Activated naive CD8-positive, alpha-beta T cell treated with anti-CD3 and anti-CD28 coated beads, Interleukin-2, amount 50 U/mL, for 16 hours (primary cell): ENCODE results near the gene SEMA3D.

Experiments
- DNase-seq: peaks from one replicate; pipeline ENCODE4 v3.0.0-alpha.2; 2020; ENCODE audit warnings: low read depth, low spot score

The SEMA3D gene

DNA sequence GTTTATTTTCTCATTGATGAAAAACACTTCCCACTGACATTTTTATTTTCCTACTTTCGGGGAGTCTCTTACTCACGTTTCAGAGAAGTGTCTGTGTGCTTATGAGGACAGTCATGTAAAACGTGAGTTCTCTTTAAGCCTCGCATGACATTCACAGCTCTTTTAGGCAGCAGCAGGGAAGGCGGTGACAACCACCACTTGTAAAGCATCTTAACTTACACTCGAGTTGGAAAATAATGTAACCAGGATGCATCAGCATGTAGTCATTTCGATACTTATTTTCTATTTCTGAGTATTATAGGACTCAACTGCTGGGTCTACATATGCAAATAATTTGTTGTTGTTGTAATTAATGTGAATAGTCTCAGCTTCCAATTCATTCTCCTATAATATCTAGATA lies 153.6 kb downstream of the SEMA3D start:
- no peak for DNase-seq

DNA sequence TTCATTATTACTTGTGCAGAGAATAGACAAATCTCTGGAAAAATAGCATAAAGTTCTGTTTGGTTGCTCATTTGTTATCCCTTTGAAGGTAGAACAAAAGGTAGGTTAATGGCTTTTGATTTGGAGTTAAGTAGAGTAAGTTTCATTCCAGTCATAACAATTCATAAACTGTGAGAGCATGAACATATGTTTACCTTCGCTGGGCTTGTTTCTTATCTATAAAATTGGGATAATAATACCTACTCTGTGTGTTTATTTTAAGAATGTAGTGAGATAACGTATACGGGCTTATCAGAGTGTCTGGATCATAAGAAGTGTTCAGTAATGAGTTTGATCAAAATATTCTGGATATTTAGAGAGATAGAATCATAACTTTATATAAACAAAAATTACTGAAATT lies 155.4 kb downstream of the SEMA3D start:
- DNase-seq, result no peak

DNA sequence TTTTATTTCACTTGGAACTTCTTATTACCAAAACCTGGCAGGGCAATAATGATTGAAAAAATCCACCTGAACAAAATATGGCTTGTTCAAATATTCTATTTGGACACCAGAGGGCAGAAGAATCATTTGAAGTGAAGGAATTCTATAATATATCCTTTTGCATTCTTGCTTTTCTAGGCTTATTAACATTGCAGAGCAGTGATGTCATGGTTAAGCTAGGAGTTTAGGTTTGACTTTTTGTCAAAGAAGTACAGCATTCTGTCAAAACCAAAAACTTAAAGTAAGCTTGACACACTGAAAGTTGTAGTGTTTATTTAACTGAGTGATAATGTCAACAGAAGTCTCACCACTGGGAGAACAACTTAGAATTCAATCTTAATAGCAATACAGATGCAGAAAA lies 156.0 kb downstream of the SEMA3D start:
- no peak for DNase-seq

DNA sequence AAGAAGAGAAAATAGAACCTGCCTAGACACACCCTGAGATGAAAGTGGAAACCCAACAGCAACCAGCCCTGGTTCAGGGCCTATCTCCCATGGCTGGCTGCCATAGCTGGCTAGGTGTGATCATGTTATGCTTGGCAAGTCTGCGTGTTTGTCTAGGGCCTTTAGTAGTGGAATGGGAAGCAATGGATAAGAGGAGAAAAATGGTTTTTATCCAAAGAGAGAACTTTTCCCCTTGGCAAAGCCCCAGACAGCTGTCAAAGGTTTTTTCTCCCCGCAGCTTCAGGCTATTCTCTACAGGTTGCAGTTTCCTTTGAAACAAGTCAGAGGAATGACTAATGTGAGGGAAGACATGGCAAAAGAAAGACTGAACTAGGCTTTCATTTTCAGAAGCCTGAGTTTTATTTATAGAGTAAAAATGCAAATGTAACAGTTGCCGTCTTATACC lies 161.5 kb downstream of the SEMA3D start:
- DNase-seq, result no peak

DNA sequence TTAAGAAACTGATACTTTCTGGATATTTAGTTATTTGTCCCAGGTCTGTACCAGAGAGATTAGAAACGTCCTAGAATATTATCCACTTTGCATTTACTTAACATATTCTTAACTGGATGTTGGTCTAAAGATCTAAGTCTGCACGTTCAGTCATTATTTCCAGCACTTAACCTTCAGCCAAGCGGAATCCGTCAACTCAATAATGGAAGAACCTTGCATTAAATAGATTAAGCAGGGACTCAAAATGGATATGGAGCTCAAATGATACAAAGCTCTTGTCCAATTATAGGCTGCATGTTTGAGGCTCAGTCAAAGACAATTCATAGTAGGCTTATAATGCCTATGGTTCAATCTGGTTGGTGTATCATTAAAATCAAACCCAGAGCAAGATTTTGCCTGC lies 162.9 kb downstream of the SEMA3D start:
- DNase-seq, result no peak

GRCh38 chr7:85023066-85023712 lies 163.7 kb downstream of the SEMA3D start:
- no peak for DNase-seq

- DNase-seq, result no peak
Observed at GRCh38 chr7:85022064-85022697, 164.7 kb downstream of the SEMA3D start.

DNA sequence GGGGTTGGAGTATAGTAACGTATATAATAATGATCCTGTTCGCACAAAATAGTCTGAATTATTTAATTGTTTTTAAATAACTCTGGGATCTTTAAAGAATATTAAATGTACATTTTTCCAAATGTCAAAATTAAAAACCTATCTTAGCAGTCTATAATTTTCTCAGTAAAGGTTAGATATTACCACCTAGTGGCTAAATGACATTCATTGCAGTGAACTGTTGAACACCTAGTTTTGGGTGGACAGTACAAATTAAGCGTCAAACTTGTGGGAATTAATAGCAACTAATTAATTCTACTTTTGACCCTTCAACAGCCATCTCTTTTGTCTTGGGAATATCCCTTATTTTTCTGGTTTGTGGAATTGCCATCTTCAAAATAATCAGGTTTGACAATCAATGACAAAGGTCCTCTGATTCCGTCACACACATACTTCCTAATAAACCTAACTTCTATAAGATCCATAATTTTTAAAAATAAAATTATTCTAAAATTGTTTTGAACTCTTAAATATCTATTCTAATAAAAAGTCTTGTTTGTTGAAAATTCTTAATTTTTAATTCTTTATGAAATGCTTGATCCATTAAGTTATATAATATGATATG lies 165.7 kb downstream of the SEMA3D start:
- no peak for DNase-seq

DNA sequence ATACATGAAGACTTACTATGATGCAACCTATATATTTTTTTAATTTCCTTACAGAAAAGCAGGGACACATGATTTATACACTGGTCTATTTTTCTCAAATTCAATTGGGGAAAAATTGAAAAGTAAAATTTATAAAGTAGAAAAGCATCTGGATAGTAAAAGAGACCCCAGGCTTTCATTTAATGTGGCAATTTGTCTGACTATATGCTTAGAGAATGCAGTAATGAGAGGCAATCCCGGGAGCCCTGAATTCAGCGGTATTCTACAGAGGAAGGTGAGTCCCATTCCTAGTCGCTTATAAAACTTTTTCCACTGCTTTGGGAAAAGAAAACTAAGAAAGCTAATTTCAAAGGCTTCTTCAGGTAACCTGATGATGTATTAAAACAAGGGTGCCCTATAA lies 167.1 kb downstream of the SEMA3D start:
- DNase-seq, result no peak

DNA sequence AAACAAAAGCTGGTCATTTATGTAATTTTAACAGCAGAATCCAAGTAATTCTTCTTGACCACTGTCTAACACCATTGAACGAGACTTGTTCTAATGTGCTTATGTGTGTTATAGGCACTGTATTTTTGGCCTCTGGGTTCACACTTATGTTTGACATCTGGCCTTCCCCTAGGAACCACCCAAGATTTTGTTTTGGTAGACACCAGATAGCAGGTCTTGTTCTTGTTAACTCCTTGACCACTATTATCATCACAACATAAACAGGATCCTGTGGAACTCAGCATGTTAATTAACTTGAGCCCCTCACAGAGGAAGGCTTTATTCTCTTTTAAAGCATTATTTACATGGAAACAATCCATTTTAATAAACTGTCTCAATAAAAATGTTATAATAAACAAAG lies 167.7 kb downstream of the SEMA3D start:
- DNase-seq, result no peak

GRCh38 chr7:85018498-85018897 lies 168.4 kb downstream of the SEMA3D start:
- no peak for DNase-seq

DNA sequence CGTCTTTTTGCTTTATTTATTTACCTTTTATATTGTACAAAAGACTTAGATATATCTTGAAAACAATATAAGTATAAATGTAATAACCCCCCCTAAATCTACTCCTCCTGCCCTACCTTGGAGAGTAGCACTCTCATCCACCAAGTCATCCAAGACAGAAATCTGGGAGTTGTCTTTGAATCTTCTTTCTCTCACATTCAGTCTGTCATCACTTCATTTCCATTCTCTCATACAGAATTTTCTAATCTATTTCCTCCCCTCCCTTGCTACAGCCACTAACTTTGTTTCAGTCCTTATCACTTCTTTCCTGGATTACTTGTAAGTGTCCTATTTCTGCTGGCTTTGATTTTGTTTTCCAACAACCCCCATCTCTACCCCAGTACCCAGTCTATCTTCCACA lies 170.6 kb downstream of the SEMA3D start:
- no peak for DNase-seq

DNA sequence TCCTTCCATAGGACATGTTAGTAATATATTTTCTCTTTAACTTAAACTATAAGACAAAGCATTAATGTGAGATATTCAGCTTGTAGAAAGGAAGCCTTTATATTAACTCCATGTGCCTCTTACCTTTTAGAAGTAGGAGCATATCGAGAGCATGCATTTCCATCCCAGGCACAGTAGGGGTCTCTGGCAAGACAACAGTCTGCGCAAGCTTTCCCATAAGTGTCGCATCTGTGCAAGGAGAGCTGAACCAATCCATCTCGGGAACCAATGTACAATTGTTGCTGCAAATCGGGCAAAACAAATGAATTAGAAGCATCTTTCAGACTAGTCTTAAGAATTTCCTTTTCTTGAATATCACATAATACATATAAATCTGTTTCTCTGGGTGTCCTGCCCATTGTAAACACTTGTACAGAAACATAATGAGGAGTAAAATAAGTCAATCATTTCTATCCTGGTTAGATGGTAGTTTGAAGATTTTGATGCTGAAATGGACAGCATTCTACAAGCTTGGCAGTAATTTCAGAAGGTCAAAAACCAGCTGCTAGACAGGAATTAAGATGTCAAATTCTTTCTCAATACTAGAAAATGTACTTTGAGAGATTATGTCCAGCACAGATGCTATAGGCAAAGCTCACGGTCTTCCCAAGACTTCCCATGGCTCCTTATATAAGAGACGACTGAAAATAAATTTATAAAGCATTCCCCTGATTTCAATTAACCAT lies 171.8 kb downstream of the SEMA3D start:
- DNase-seq, result no peak

DNA sequence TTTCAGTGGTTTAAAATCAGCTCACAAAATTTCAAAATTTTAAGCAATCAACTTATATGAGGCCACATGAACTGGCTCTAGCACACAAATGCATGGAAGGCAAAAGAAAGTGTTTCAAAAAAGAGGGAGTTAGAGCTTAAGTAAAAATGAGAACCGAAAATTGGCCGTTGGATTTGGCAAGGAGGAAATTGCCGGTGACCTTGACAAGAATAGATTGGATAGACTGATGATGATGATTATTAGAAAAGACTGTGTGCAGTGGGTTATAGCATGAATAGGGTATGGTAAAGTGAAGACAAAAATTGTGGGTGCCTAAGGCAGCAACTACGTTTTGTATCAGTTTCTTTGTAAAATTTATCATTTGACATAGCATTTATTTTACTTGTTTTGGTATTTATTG lies 175.7 kb downstream of the SEMA3D start:
- no peak for DNase-seq

- no peak for DNase-seq
Observed at GRCh38 chr7:85010306-85010705, 176.6 kb downstream of the SEMA3D start.

DNA sequence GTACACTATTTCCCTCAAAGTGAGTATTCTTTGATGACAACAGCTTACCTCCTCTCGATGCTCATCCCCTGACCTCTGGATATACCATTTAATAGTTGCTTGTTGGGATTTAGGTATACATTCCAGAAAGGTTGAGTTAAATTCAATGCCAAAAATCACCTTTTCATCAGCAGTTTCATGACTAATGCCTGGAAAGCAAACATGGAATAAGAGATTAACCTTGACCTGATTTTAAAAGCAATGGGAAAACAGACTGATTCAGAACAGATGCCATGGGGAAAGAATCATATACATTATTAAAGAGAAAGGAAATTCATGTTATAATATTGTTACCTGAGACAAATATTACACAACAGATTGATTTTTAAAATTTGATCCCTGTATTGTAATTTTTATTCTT lies 180.1 kb downstream of the SEMA3D start:
- no peak for DNase-seq

DNA sequence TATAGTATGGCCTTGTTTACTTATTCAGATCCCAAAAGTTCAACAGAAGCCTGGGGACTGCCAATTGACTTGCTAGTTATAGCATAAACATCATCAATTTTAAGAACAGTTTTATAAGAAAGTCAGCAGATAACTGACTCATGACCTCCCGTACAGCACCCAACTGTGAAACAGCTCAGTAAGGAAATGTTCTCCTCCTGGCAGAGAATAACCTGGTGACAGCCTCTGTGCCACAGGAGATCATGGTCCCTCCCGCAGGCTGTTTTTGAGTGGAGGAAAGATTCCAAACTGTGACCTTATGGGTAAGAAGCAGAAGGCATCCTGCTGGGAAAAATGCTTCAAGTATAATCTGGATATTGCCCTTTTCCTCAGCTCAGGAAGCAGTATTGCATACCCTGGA lies 182.5 kb downstream of the SEMA3D start:
- DNase-seq, result no peak

DNA sequence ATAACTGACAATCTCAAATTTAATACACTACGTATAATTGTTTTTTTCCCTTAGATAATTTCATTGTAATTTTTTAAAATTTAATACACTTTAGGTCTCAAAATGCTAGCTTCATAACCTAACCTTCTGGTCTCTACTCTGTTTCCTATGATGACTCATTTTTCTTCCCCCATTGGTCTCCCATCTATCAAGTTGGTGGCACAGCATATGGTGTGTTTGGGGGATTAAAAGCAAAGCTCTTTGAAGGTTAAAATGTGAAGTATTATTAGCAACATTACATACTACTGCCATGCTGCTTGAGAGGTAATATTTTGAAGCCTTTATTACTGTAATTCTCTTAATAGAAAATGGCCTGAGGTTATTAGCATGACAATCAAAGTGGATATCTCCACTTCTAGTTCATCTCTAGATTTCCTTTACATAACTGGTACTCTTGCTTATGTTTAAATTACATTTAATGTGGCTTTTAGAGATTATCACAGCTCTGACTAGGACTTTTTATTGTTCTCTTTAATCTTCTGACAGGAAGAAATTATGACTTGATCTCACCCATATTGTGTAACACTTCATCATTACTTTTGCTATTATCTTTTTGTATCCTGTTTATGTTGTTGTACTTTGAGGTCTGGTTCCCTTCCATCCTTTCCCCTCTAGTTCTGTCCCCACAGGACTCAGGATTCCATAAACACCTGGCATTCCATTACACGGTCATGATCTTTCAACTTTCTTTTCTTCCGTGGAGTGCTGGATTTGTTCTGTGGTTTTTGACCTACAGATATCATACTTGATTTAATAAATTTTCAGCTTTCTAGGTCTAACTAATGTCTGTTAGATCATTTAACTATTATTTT lies 185.1 kb downstream of the SEMA3D start:
- DNase-seq, result no peak

DNA sequence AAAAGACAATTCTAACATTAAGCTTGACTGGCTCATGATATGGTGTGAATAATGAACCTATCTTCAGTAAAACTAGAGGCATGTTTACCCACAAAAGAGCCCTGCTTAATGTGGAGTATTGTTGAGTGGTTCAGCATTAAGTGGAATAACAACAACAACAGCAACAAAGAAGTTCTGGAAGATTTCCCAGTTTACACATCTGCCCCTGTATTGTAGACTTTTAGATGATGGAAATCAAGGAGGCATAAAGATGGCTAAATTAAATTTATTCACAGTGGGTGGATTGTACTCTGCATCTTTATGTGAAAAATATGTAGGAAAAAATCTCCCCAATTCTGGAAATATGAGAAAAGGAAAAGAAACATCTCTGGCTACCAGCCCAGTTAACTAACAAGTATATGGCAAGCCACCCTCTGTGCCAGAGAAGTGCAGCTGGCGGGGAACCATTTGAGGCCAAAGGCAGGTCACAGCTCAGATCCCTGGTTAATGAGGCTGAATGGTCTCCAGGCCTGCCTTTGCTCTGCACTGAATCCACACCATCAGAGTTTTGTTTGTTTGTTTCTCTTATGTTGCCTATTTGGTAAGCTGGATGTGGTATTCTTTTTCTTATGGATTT lies 186.0 kb downstream of the SEMA3D start:
- no peak for DNase-seq

- no peak for DNase-seq
Observed at GRCh38 chr7:84999450-84999849, 187.4 kb downstream of the SEMA3D start.

- no peak for DNase-seq
Observed at GRCh38 chr7:84998665-84999064, 188.2 kb downstream of the SEMA3D start.
